Stimulated activated CD8-positive, alpha-beta memory T cell treated with anti-CD3 and anti-CD28 coated beads, Interleukin-12 subunit alpha, Interleukin-12 subunit beta, amount 100 ng/mL, for 24 hours (primary cell): ENCODE results near the gene MN1.

Experiments
- DNase-seq: peaks from one replicate; pipeline ENCODE4 v3.0.0-alpha.2; 2020; ENCODE audit errors: extremely low read depth

Gene MN1

DNA sequence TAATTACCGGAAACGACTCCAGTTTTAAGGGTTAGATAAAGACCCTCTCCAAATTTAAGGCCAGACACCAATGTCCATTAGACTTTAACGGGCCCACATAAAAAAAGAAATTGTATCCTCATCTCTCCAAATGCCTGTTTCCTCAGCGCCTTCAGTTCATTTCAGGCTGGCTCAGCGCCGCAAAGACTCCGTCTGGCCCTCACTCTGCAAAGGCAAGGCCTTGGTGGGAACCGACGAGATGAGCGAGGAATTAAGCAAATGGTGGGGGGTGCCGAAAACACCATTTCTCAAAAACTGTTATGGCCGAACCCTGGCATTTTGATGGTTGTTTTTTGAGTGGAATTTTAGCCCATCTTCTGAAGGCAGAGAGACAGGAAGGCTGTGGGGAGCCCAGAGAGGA, 15.7 kb downstream of the MN1 start:
- no peak for DNase-seq

DNA sequence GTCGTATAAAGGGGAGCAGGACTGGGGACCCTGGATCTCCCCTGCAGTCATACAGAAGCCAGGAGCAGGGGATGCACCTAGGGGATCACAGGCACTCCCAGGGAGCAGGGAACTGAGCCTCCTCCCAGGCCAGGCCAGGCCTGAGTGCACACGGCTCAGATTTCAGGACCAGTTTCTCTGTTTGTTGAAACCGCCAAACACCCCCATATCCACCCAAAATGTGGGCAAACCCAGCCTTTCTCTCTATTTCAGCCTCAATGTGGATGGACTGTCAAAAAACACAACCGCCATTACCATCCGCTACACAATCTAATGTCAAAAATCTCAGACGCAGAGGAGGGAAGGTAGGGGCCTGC, 17.5 kb downstream of the MN1 start:
- DNase-seq, result no peak

DNA sequence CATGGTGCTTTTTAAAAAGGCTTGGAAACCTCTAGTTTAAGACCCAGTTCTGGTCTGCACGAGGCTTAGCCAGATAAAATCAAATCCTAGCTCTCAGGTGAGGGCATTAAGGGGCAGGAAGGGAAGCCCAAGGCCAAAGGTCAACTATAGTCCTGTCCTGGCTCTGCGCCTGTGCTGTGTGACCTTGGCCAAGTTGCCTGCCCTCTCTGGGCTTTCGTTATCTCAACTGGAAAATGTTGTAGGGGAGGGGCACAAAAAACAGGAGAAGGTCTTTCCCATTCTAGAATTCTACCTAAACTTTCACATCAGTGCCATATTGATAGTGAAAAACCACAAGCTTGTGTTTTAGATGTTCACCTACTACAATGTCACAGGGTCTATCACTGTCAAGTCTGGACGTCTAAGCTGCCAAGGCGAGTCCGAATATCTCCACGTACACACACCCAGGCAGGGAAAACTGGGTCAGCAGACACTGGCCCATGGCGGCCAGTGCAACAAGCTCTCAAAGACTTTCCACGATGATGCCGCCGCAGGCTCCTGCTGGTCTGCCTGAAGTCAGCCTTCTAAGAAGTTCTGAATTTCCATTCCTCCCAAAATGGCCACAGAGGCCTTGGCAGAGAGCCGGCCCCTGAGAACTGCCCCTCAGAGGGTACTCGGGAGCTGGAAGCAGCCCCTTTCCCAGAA, 18.0 kb downstream of the MN1 start:
- no peak for DNase-seq

DNA sequence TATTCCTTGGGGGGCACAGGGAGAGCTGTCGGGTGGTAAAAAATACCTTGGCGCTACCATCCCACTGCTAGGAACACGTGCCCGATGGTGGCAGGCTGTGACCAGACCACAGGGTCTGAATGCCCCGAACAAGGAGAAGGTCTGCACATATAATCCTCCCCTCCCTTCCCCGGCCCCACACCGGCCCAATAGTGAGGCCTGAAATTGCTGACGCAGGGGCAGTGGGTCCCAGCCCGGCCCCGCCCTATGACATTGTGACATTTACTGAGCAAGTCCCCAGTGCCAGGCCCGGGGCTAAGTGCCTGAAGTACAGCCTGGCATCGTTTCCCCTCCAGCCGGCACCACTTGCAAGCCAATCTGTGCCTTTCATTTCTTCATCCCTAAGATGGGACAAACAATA, 19.5 kb downstream of the MN1 start:
- DNase-seq, result no peak

DNA sequence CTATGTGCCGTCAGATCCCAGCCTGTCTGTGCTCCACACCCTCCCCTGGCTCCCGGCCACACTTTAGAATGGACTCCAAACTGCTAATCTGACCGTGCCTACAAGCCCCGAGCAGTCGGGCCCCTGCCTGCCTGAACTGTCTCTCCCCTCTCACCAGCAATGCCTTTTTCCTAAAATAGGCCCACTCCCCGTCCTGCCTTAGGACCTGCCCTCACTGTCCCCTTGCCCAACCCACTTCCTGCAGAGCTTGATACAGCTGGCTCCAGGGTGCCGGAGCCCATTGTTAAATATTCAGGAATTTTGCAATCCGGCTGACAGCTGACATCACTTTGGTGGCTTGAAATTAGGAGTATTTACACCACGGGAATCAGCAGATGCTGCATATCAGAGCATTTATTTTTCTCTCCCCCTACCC, 21.4 kb downstream of the MN1 start:
- DNase-seq, result no peak

DNA sequence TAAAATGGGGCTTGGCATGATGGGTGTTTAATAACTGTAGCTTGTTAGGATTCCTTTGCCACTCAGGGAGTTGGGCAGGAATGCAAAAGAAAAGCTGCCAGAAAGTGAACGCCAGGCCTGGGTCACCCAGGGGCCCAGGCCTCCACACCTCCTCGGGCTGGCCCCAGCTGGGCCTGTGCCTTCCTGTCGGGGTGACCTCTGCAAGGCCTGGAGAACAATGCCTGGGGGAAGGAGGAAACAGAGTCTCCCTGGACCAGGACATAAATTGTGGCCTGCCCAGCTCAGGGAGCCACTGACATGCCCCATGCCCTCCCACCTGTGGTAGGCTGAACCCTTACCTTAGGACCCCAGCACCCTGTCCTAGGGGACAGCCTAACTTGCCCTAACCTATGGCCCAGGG, 21.9 kb downstream of the MN1 start:
- no peak for DNase-seq

DNA sequence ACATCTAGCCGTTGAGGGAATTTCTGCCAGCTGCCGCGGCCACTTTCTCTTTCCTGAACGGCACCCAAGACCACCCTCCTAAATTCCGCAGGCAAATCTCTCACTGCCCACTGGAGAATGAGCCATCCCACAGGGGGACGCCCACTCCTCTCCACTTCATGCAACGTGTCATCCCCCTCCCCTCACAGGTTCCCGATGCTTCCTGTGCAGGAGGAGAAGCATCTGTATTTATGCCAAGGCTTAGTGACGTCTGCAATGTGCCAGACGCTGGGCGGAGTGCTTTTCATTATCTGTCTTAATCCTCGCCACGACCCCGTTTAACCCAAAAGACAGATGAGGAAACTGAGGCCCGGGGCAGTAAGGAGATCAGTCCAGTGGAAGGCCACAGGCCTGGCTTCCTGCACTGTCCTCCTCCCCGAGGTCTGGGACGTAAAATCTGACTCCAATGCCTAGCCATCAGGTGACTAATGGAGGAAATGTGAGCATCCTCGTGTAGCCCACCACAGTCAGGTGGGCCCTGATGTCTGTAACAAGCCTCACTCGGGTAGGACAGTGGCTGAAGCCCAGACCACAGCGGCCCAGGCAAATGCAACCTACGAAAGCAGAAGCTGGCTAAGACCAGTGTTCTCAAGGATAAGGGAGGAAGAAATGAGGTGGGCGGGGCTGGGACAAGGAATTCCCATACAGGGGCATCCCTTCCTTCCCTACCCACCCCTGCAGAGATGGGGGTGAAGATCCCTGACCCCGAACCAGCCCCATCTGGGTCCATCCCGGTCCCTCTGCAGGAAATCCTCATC, 23.1 kb downstream of the MN1 start:
- DNase-seq, result no peak

DNA sequence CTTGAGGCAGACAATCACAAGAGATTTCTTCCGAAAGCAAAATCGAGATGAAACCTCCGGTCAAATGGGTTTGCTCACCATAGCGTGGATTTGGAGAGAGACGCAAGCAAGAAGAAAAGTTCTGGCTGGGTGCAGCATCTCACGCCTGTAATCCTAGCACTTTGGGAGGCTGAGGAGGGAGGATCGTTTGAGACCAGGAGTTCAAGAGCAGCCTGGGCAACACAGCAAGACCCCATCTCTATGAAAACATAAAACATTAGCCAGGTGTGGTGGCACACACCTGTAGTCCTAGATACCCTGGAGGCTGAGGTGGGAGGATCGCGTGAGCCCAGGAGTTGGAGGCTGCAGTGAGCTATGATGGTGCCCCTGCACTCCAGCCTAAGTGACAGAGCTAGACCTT, 24.4 kb downstream of the MN1 start:
- no peak for DNase-seq

DNA sequence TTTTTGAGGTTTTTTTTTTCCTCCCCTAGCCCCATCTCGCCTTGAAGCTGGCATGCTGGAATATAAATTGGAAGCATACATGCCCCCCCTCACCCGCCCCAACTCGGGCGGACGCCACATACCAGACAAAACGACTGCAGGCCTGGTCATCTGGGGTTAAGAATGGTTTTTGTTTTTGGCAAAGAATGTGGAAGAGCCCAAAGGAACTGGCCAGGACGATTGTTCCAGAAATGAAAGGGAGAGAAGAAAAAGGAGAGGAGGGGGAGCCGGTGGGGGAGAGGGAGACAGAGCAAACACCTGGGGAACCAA, 25.0 kb downstream of the MN1 start:
- DNase-seq, result no peak

DNA sequence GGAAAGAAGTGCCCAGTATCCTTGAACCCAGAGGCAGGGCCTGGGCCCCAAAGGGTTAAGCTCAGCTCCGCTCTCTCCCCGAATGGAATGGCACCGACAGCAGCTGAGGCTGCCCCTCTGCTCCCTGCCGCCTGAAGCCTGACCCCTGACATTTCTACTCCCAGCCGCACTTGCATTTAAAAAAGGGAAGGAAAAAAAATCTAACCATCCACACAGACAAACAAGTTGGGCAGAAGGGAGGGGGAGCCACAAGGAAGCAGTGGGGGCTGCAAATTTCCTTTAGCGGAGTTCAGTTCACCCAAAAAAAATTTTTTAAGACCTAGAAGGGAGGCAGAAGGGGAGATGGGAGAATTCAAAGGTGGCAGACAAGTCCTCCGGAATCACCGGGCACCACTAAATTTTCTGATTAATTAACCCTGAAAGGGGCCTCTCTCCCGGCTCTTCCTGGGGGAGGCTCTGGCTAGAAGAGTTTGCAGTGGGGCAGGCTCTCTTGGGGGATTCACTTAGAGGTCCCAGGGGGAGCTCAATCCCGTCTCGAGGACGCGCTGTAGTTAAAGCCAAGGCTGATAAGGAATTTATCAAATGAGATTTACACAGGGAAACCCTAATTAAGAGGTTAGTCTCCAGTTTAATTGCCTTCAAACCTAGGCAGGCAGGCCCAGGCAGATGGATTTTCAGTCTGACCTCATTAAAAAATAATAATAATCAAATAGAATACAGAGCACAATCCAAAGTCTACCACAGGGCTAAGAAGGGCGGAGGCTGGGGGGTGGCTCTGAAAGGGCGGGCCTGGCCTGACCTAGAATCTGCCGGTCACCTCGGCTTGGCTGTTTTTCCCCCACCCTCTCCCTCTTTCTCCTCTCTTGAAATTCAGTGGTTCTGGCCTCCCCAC, 25.6 kb downstream of the MN1 start:
- no peak for DNase-seq

DNA sequence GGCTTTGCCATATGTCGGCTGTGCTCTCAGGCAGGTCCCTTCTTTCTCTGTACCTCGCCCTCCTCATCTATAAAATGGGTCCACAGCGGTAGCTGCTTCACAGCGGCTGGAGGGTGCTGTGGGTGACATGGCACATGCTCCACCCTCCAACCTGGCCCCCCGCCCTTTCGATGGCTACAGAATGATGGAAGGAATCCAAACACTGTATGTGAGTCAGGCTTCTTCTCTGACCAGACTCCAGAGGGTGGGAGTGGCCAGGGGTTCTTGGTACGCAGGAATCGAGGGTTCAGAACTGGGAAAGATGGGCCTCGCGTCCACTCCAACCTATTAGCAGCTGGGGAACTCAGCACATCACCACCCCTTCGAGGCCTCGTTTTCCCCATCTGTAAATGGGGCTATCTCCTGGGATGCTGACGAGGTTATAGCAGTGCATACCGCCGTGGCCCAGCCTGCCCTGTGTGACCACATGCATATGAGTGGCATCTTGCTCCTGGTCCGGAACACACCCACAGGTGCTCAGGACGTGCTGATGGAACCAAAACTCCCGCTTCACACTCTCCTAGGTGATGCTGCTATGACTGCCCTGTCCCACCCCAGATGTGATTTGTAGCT, 26.4 kb downstream of the MN1 start:
- DNase-seq, result no peak

DNA sequence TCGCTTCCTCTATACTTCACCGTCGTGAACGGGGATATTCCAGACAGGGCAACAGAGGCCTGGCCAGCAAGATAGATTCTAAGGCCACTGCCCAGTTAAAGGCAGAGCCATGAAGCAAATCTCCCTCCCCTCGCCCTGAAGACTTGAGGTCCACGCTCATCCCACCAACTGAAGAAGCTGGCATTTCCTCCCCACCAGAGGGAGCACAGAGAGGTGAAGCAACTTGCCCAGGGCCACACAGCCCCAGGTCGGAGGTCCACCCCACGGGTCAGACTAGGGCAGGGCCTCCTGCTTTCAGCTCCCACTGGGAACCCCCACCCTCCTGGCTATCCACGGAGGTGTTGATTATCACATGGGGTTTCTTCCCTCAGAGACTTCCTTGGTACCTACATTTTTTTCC, 27.4 kb downstream of the MN1 start:
- DNase-seq, result no peak

DNA sequence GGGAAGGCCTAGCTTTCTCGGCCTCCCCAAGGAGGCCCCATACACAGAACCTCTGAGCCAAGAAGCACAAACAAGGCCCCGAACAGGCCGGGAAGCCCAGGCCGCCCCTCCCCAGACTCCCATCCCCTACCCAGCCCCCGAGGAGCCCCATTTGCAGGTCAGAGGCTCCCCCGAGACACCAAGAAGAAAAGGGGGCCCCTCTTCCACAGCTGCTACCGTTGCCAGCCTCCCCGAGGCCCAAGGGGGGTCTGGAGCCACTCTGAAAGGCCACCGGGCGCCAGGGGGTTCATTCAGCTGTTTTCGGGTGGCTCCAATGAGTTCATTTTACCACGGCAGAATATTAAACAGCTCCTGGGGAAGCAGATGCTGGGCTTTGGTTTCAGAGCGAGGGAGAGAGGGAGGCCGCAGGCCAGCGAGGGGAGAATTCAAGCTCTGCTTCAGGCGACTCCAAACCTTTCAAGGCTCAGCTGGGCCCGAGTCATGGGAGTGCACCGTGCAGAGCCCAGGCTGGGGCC, 28.5 kb downstream of the MN1 start:
- no peak for DNase-seq

DNA sequence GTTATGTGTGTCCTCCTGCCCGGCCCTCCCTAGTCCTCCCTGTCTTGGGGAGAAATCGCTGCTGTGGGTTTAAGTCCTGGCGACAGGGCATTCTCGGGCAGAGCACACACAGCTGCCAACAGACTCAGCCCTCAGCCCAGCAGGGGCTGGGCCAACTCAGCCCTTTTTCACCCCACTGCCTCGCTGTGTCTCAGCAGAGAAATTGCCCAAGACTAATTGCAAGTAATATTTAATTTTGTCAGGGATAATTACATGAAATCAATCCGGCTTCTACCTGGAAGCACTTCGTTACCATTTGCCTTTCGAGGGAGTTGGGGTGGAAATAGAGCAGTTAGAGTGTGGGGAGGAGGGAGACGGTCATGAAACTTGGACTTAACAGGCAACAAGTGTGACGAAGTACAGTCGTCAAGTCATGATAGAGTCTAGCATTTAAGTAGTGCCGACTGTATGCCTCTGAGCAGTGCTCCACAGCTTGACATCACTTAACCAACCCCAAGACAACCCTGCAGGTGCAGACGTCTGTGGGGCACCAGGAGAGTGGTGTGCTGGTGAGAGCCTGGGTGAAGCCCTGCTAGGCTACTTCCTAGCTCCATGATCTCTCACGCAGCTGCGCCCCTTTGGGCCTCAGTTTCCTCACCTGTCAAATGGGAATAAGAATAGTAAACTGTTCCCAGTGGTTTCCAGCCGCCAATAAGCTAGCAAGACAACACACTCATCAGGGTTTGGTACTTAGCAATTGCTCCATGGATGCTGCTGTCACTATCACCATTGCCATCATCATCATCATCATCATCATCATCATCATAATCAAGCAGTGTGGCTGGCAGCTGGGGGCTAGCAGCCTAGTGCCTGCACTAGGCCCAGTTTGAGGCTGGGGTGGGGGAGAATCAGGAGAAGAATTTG, 29.2 kb downstream of the MN1 start:
- no peak for DNase-seq

DNA sequence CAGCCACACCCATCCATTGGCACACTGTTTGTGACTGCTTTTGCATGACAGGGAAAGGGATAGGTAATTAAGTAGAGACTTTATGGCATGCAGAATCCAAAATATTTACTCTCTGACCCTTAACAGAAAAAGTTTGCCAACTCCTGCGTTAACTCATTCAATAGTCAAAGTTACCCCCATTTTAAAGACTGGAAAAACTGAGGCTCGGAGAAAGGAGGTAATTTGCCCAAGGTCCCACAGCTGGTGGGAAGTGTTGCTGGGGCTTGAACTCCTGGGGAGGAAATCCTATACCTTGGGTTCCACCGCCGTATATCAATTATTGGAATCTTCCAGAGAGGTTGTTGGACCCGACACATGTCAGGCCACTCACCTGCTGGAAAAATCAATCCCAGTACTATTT, 29.9 kb downstream of the MN1 start:
- DNase-seq, result no peak

DNA sequence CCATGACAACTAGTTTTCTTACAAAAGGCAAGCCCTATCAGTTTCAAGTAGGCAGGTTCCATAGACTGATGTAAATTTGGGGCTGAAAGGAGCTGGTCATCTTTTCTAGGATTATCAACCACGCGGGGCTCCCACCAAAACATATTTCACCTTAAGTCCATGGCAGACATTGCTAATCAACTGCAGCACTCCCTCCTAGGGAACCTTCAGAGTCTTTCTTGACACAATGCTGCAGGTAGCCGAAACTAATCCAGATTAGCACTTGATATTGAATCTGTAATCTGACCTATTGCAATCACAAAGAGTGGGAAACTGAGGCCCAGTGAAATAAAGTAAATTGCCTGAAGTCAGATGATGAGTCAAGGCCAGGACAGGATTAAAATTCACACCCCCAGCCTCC, 32.5 kb downstream of the MN1 start:
- DNase-seq, result no peak

DNA sequence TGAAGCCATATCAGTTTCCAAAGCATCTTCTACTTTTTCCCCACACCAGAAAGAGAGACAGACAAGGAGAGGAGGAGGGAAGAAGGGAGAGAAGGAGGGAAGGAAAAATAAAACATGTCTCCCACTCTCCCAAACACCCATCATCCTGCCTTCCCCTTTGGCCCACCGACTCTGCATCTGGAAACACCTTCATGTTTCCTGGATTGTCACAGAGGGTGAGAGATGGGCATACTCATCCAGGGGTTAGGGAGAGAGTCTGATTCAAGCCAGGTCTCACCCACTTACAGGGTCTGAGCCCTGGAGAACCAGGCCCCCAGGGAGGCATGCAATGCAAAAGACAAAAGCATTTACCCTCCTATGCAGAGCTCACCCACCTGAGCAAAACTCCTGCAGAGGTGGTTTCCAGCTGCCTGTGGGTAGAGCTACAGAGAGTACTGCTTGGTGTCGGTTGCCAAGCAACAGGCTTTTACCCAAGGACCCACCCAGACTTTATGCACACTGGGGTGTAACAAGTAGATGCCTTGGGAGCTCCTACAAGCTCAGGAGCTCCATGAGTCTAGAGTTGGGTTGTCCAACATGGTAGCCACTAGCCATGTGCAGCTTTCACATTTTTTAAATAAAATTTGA, 33.4 kb downstream of the MN1 start:
- DNase-seq, result no peak

DNA sequence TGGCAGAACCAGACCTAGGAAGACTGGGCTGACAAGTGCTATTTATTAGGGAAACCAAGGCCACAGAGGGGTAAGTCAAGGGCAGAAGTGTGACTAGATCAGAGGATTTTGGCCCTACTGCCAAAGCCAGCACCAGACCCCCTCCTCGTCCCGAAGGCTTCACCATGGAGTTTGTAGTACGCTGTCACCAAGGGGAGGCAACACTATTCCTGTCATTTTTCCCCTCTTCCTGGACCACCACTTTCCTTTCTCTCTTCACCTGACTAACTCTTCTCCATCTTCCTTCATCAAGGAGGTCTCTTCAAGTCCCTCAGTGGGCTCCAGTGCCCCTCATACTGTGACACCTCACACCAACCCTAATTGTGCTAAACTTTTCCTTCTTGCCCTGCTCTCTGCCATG, 34.9 kb downstream of the MN1 start:
- no peak for DNase-seq

DNA sequence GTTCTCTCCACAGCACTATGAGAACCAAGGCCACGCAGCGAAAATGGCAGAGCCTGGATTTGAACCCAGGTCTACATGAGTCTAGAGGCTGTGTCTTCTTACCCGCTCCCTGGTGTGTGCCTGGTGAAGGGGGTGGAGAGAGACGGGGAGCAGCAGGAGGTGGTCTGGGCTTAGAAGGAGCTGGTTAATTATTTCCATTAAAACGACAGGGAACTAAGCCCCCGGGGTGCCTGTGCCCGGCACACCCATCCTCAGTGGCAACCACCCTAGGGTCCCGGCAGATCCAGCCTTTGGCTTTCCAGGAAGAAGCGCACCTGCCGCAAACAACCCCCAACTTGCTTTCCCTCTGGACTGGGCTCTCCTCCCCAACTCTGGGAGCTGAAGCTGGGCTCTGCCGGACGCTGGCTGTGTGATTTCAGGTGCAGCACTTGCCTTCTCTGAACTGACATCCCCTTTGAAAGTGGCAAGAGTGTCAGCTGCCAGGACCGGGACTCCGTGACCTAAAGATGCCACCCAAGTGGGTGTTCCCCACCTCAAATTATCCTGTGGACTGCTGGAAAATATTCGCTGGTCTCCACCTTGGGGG, 35.8 kb downstream of the MN1 start:
- DNase-seq, result no peak

DNA sequence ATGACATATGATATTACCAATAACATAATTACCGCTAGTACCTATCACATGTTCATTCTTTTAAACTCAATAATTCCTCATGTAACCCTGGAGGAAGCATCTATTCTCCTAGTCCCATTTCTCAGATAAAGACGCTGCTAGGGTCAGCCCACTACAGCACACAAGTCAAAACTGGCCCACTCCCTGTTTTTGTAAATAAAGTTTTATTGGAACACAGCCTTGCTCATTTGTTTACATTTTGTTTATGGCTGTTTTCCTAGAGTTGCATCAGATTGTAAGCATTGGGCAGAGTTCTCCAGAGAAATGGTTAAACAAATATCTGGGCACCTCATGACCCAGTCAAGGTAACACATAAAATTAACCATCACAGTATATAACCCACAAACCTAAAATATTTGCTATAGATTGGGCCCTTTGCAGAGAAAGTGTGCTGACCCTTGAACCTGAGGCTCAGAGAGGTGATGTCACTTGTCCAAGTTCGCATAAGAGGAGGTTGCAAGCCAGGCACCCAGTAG, 36.8 kb downstream of the MN1 start:
- no peak for DNase-seq
